ENCODE results near the gene CST6. TPM values are rescaled to one million over a fixed set of nuclear protein-coding genes. Genes with fewer than 3 reads are reported as not detected.

The CST6 gene
- total and polyA plus RNA-seq, 2 donors (not counting 3 experiments of a cell fraction or from before 2014, with no cell fraction given), result 0.46 to 2.2 TPM

DNA sequence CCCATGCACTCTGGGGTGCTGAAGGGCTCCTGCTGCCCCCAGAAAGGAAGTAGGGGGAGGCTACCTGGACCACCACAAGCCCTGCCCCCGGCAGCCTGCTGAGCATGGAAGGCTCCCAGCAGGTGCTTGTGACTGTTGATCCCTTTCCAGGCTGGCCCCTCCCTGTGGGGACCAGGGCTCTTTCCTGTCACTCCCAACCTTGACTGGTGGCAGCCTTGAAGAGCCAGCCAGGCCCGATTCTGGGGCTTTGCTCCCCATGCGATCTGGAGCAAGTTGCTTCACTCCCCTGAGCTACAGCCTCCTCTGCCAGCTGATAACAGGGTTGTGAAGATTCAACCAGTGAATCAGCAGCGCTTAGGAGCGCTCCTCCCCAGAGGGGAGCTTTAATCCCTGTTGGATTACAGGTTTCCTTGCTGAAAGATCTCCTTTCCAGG, 4.6 kb upstream of the CST6 start:
- POLR2A ChIA-PET, result no interaction called here
- H2AFZ ChIP-seq (ENCODE audit: low read depth, low read length), result no peak overlapping the region
- H3K4me2 ChIP-seq (ENCODE audit: insufficient read depth, low read length), result no peak overlapping the region
- no peak overlapping the region for H3K9ac ChIP-seq (replicated peaks; ENCODE audit: extremely low read depth, insufficient read depth, low read length)
- no TSS peak for BruUV-seq (replicated peaks)
- TF ChIP-seq, protein P1, sequence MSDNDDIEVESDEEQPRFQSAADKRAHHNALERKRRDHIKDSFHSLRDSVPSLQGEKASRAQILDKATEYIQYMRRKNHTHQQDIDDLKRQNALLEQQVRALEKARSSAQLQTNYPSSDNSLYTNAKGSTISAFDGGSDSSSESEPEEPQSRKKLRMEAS (IDR thresholded peaks at IDR 0.05; ENCODE audit: insufficient read depth, insufficient read length), result no peak
- no peak for TF ChIP-seq JUN (IDR thresholded peaks at IDR 0.05; ENCODE audit: borderline replicate concordance, insufficient read depth, insufficient read length, low read depth)
- no peak for TF ChIP-seq MYC (IDR thresholded peaks at IDR 0.05; ENCODE audit: low read depth, low read length)
- TF ChIP-seq GATA2 (IDR thresholded peaks at IDR 0.05; ENCODE audit: insufficient read depth, insufficient read length, low read depth, low read length), result no peak
- TF ChIP-seq POLR2AphosphoS5 (IDR thresholded peaks at IDR 0.05; ENCODE audit: insufficient read depth, low read depth, low read length), result no peak
- TF ChIP-seq, protein P2, sequence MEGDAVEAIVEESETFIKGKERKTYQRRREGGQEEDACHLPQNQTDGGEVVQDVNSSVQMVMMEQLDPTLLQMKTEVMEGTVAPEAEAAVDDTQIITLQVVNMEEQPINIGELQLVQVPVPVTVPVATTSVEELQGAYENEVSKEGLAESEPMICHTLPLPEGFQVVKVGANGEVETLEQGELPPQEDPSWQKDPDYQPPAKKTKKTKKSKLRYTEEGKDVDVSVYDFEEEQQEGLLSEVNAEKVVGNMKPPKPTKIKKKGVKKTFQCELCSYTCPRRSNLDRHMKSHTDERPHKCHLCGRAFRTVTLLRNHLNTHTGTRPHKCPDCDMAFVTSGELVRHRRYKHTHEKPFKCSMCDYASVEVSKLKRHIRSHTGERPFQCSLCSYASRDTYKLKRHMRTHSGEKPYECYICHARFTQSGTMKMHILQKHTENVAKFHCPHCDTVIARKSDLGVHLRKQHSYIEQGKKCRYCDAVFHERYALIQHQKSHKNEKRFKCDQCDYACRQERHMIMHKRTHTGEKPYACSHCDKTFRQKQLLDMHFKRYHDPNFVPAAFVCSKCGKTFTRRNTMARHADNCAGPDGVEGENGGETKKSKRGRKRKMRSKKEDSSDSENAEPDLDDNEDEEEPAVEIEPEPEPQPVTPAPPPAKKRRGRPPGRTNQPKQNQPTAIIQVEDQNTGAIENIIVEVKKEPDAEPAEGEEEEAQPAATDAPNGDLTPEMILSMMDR (IDR thresholded peaks at IDR 0.05; ENCODE audit: extremely low read depth in 1 of 2, insufficient read depth in 1 of 2, low read depth in 1 of 2, low read length in 2 of 2), result no peak
- TF ChIP-seq EZH2 (IDR thresholded peaks at IDR 0.05; ENCODE audit: borderline replicate concordance, low read depth, low read length, severe bottlenecking), result no peak
- TF ChIP-seq POLR2A (IDR thresholded peaks at IDR 0.05; ENCODE audit: low read depth, low read length), result no peak
- TF ChIP-seq FOS (IDR thresholded peaks at IDR 0.05; ENCODE audit: borderline replicate concordance, insufficient read depth, low read length), result no peak
- H4K20me1 ChIP-seq (replicated peaks; ENCODE audit: control insufficient read depth, extremely low read depth, insufficient read depth, low read length), result no peaks in the 10 kb centered on the region
- H3K27ac ChIP-seq (ENCODE audit: insufficient read depth, low read depth, low read length), result no peak overlapping the region
- dilution Hi-C loops (cut with MboI; ENCODE audit: extremely low pct_ligation_motif_present, low sequenced_read_pairs), result no loop called here
- intact Hi-C loops (cut with micrococcal nuclease), result no loop called here
- H3K4me1 ChIP-seq (ENCODE audit: control insufficient read depth, extremely low read depth, insufficient read depth, low read length), result peaks cover 6% of the 10 kb centered on the region
- H3K9me1 ChIP-seq (replicated peaks; ENCODE audit: control insufficient read depth, extremely low read depth, insufficient read depth, low read length), result no peaks in the 10 kb centered on the region
- no peak overlapping the region for H3K4me3 ChIP-seq (replicated peaks in 1 of 3; ENCODE audit: insufficient read depth in 1 of 3, low read depth in 1 of 3, low read length in 3 of 3)
- H3K27me3 ChIP-seq (ENCODE audit: control insufficient read depth in 2 of 2, insufficient read depth in 2 of 2, low read length in 2 of 2), result peaks cover 2% of the 10 kb centered on the region in 2 experiments
- no peaks in the 10 kb centered on the region for H3K9me3 ChIP-seq (replicated peaks; ENCODE audit: control insufficient read depth, insufficient read depth, low read length)
- FAIRE-seq, result no peak
- CTCF ChIA-PET, result interaction anchor here (3.9 kb wide), 1 partner anchor 15 kb away, joined by 37 read pairs; no protein-coding TSS in a partner anchor
- peaks cover 15% of the 10 kb centered on the region for H3K79me2 ChIP-seq (ENCODE audit: control insufficient read depth, insufficient read depth, low read length)
- DNase-seq (ENCODE audit: low read depth, low spot score), result no peak
- peaks cover 0 to 7% of the 10 kb centered on the region in 2 experiments for H3K36me3 ChIP-seq (ENCODE audit: control insufficient read depth in 2 of 2, extremely low read depth in 1 of 2, insufficient read depth in 2 of 2, low read length in 2 of 2)
